Astrocyte of the cerebellum (primary cell): ENCODE data around the gene TMEM101.
"Not testable (repeated sequence)": the region's sequence is repeated elsewhere in the genome, so short reads cannot be mapped to it uniquely, and the experiment has no call there.

Experiments
- DNase-seq: peaks from one replicate; pipeline ENCODE4 v3.0.0-alpha.2; 2011; ENCODE audit warnings: low read depth
- H3K4me3 ChIP-seq: 2 replicates; pipeline ENCODE4 v1.5.1; 2011; ENCODE audit warnings: mild to moderate bottlenecking, low read depth, low read length, moderate library complexity
- in situ Hi-C: cut with HindIII; loops from 2 replicates; pipeline ENCODE4 v1.10.0; 2017; ENCODE audit warnings: low sequenced_read_pairs
- TF ChIP-seq, protein P1 (sequence below): IDR thresholded peaks from 2 replicates; pipeline ENCODE4 v1.5.1; 2012; ENCODE audit warnings: low read length, low read depth, moderate library complexity, mild to moderate bottlenecking; ENCODE audit errors: missing control alignments

Gene TMEM101

DNA sequence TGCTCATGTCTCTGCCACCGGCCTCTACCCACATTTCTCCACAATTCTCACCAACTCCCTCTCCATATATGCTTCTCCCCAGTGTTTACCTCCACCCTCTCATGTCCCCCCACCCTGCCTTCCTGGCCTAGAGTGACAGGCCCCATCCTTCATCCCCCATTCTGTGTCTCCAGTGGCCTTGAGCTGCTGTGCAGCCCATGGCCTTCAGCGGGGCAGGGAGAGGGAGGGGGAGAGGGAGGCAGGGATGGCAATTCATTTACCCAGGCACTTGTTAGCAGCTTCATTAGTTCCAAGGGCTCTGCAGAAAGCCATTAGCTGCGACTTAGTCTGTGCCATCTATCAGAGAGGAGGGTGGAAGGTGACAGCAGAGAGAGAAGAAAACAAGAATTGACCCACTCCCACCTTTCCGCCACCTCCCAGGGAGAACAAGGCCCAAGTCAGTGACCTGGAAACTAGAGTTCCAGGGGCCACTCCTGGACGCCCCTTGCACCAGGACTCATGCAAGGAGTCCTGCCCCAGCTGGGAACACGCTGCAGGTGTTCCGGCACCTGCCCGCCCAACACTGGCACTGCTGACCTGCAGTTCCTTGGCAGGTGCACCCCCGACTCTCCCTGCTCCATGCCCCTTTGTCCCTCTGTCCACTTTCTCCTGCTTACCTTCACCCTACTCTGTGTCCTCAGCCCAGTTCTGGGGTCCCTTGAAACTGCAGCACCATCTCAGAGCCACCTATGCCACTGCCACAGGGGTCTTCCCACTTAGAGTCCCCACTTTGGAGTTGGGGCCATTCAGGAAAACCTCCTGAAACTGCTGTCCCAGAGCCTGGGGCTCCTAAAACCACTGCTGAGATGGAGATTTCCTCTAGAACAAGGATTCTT is 37.6 kb downstream of the TMEM101 start:
- no peak for DNase-seq
- in situ Hi-C loops: no loop called here
- H3K4me3 ChIP-seq: no peak overlapping the region
- TF ChIP-seq, protein P1, sequence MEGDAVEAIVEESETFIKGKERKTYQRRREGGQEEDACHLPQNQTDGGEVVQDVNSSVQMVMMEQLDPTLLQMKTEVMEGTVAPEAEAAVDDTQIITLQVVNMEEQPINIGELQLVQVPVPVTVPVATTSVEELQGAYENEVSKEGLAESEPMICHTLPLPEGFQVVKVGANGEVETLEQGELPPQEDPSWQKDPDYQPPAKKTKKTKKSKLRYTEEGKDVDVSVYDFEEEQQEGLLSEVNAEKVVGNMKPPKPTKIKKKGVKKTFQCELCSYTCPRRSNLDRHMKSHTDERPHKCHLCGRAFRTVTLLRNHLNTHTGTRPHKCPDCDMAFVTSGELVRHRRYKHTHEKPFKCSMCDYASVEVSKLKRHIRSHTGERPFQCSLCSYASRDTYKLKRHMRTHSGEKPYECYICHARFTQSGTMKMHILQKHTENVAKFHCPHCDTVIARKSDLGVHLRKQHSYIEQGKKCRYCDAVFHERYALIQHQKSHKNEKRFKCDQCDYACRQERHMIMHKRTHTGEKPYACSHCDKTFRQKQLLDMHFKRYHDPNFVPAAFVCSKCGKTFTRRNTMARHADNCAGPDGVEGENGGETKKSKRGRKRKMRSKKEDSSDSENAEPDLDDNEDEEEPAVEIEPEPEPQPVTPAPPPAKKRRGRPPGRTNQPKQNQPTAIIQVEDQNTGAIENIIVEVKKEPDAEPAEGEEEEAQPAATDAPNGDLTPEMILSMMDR: no peak

DNA sequence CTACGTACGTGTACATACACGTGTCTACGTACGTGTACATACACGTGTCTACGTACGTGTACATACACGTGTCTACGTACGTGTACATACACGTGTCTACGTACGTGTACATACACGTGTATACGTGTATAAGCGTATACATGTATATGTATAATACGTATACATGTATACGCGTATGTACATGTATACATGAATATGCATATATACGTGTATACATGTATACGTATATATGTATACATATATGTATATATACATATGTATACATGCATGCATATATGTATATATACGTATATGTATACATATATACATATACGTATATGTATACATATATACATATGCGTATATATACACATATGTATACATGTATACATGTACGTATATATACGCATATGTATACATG is 38.9 kb downstream of the TMEM101 start:
- no peak for DNase-seq
- in situ Hi-C loops: no loop called here
- no peak overlapping the region for H3K4me3 ChIP-seq
- TF ChIP-seq, protein P1: no peak

DNA sequence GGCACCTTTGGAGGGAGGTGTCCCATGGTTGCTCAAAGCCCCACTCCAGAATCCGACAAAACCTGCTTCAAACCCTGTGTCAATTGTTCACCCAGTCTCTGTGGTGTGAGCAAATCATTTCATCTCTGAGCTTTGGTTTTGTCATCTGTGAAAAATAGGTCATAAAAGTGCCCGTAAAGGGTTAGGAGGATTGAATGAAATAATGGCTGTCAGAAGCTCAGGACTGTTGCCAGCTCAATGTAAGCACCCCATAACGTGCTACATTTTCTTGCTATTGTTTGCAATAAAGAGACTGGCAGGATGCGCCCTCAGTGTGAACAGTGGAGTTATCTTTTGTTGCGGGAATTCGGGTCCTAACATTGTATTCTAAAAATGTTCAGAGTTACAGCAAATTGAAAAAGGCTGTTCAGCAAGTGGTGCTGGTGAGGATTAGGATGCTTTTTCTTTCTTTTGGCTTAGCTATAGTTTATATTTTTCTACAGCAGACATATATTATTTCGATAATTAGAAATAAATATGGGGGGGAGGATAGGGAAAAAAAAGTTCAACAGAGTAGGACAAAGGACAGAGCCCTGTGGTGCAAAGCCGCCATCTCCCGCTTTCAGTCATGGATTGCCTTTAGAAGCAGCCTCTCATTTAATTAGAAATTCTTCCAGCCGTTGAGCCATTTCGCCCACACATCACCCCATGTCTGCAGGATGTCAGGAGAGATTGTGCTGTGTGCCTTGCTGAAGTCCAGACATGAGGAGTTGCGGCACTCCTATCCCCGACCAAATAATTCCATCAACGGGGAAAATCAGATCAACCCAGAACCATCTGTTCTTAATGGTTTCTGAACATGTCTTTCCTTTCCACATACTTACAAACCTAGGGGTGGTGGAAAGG is 40.1 kb downstream of the TMEM101 start:
- no peak for DNase-seq
- H3K4me3 ChIP-seq: no peak overlapping the region
- TF ChIP-seq, protein P1: no peak
- in situ Hi-C loops: no loop called here

DNA sequence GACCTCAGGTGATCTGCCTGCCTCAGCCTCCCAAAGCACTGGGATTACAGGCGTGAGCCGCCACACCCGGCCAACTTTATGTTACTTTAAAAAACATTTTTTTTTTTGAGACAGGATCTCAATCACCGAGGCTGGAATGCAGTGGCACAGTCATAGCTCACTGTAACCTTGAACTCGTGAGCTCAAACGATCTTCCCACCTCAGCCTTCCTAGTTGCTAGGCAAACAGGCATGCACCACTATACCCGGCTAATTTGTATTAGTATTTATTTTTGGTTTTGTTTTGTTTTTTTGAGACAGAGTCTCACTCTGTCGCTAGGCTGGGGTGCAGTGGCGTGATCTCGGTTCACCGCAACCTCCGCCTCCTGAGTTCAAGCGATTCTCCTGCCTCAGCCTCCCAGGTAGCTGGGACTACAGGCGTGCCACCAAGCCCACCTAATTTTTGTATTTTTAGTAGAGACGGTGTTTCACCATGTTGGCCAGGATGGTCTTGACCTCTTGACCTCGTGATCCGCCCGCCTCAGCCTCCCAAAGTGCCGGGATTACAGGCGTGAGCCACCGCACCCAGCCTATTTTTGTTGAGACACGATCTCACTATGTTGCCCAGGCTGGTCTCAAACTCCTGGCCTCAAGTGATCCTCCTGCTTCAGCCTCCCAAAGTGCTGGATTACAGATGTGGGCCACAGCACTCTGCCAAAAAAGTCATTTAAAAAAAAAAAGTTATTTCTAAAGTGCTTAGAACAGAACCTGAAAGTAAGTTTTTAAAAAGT is 42.1 kb downstream of the TMEM101 start:
- in situ Hi-C loops, H3K4me3 ChIP-seq, DNase-seq: not testable (repeated sequence)

DNA sequence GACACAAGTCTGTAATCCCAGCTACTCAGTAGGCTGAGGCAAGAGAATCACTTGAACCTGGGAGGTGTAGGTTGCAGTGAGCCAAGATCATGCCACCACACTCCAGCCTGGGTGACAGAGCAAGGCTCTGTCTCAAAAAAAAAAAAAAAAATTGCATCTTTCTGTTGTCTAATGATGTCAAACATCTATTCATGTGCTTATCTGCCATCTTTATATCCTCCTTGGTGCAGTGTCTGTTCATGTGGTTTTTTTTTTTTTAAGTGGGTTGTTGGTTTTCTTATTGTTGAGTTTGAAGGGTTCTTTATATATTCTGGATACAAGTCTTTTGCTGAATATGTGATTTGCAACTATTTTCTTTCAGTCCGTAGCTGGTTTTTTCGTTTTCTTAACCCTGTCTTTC is 43.3 kb downstream of the TMEM101 start:
- in situ Hi-C loops, DNase-seq, H3K4me3 ChIP-seq: not testable (repeated sequence)

DNA sequence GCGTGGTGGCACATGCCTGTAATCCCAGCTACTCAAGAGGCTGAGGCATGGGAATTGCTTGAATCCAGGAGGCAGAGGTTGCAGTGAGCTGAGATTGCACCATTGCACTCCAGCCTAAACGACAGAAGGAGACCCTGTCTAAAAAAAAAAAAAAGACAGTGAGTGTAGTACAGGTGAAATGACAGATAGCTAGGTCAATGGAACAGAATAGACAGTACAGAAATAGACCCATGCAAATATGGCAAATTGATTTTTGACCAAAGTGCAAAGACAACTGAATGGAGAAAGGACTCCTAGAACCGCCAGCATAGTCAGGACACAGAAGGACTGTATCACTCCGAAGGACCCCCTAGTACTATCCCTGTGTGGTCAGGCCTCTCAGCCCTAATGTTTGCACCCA is 44.4 kb downstream of the TMEM101 start:
- no peak for DNase-seq
- no peak overlapping the region for H3K4me3 ChIP-seq
- in situ Hi-C loops: no loop called here
- TF ChIP-seq, protein P1: no peak

DNA sequence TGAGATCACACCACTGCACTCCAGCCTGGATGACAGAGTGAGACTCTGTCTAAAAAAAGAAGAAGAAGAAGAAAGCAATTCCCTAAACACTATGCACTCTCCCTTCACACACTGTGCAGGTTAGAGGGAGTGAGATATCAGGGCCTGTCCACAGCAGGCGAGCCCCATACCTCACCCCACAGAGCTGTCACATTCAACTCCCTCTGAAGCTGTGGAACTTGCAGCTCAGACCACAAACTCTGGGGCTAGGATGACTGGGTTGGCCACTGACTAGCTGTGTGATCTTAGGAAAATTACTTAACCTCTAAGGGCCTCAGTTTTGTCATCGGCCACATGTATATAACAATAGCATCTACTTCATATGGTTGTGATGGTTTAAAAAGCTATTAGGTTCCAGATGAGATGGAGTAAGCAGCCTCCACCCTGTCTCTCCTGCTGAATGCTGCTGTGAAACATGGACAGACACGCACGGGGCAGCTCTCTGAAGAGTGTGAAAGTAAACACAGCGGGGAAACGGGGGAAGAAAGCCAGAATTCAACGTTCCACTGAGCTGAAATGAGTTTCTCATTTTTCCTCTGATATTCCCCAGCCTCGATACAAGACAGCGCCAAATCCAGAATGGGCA is 47.4 kb downstream of the TMEM101 start:
- no peak for DNase-seq
- no peak overlapping the region for H3K4me3 ChIP-seq
- in situ Hi-C loops: no loop called here
- TF ChIP-seq, protein P1: no peak
